ENCODE measurements around the gene GALNS.
"Not testable (repeated sequence)": the region's sequence is repeated elsewhere in the genome, so short reads cannot be mapped to it uniquely, and the experiment has no call there.

DNA sequence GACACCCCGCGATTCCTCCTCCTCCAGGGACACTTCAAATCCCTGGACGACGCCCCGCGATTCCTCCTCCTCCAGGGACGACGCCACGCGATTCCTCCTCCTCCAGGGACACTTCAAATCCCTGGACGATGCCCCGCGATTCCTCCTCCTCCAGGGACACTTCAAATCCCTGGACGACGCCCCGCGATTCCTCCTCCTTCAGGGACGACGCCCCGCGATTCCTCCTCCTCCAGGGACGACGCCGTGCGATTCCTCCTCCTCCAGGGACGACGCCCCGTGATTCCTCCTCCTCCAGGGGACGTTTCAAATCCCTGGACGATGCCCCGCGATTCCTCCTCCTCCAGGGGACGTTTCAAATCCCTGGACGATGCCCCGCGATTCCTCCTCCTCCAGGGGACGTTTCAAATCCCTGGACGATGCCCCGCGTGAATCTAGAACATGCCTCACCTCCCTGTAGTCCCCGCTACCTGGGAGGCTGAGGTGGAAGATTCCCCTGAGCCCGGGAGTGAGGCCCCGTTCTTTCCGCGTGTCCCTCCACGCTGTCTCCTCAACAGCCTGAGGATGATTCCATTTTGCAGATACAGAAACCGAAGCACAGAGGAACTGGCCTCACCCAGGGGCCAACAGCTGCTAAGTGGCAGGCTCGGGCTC is 33.1 kb upstream of the GALNS start:
- TF ChIP-seq, protein P1, sequence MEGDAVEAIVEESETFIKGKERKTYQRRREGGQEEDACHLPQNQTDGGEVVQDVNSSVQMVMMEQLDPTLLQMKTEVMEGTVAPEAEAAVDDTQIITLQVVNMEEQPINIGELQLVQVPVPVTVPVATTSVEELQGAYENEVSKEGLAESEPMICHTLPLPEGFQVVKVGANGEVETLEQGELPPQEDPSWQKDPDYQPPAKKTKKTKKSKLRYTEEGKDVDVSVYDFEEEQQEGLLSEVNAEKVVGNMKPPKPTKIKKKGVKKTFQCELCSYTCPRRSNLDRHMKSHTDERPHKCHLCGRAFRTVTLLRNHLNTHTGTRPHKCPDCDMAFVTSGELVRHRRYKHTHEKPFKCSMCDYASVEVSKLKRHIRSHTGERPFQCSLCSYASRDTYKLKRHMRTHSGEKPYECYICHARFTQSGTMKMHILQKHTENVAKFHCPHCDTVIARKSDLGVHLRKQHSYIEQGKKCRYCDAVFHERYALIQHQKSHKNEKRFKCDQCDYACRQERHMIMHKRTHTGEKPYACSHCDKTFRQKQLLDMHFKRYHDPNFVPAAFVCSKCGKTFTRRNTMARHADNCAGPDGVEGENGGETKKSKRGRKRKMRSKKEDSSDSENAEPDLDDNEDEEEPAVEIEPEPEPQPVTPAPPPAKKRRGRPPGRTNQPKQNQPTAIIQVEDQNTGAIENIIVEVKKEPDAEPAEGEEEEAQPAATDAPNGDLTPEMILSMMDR (IDR thresholded peaks at IDR 0.05), result not testable (repeated sequence)
- not testable (repeated sequence) for TF ChIP-seq POLR2A (IDR thresholded peaks at IDR 0.05)
